ENCODE measurements around the gene ASTN2. TPM values are rescaled to one million over a fixed set of nuclear protein-coding genes. Genes with fewer than 3 reads are reported as not detected.
A peak's percentile ranks its signal among the peaks of the same experiment; 100 is the strongest.

ASTN2 gene
- total RNA-seq, 1 donor from 2014 or later, result 10.0 TPM

DNA sequence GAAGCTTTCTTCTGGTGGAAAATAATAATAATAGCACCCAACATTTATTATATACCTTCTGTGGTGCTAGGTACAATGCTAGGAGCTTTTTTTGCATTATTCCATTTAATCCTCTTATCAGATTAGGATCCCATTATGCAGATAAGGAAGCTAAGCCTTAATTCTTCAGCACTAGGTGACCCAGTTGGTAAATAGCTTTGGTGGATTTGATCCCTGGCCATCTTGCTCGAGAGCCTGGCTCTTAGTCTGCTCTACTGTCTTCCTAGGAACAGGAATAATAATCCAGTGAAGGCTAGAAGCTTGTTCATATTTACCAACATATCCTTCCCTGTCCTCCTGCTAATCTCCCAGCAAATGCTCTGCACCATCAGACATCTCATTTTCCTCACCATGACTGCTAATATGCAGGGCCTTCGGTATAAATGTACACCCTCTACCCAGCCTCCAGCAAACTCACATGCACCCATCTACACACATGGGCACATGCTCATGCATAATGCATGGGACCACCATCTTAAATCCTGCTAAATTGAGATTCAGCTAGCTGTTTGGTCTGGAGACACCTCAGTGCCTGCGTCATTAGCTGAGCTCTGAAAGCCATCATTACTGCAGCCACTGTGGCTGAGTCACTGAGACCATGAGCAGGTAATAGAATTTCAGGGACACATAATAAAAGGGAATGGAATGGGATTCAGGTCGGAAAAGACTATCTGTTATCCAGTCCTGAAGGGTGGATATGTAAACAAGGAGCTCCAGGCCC is 640.3 kb downstream of the ASTN2 start:
- H3K4me1 Mint-ChIP-seq (ENCODE audit: unreplicated experiment), result peaks cover 8% of the 10 kb centered on the region
- no peaks in the 10 kb centered on the region for H3K36me3 Mint-ChIP-seq (ENCODE audit: low read depth, unreplicated experiment)
- TF ChIP-seq, protein P1, sequence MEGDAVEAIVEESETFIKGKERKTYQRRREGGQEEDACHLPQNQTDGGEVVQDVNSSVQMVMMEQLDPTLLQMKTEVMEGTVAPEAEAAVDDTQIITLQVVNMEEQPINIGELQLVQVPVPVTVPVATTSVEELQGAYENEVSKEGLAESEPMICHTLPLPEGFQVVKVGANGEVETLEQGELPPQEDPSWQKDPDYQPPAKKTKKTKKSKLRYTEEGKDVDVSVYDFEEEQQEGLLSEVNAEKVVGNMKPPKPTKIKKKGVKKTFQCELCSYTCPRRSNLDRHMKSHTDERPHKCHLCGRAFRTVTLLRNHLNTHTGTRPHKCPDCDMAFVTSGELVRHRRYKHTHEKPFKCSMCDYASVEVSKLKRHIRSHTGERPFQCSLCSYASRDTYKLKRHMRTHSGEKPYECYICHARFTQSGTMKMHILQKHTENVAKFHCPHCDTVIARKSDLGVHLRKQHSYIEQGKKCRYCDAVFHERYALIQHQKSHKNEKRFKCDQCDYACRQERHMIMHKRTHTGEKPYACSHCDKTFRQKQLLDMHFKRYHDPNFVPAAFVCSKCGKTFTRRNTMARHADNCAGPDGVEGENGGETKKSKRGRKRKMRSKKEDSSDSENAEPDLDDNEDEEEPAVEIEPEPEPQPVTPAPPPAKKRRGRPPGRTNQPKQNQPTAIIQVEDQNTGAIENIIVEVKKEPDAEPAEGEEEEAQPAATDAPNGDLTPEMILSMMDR (IDR thresholded peaks at IDR 0.05; ENCODE audit: unreplicated experiment), result no peak
- no peak overlapping the region for H3K27ac Mint-ChIP-seq (ENCODE audit: unreplicated experiment)
- no peak overlapping the region for H3K4me3 Mint-ChIP-seq (ENCODE audit: unreplicated experiment)
- H3K27me3 Mint-ChIP-seq (ENCODE audit: unreplicated experiment), result no peaks in the 10 kb centered on the region
- DNase-seq (ENCODE audit: low spot score), result no peak
- no peaks in the 10 kb centered on the region for H3K9me3 Mint-ChIP-seq (ENCODE audit: unreplicated experiment)

DNA sequence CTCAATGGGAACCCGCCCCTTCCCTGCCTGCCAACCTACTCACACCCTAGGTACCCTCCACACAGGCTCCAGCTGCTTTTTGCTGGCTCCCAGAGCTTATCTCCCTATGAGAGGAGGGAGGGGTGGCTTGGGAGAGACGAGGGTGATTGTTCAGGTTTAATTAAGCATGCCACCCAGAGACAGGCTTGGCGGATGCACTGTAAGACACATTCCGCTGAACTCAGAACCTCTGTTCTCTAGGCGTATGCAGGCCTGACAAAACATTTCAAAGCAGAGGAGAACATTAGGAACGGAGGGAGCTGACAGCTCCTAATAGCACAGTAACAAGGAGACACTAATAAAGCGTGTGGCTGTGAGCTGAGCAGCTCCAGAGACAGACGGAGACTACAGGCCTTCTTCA is 647.6 kb downstream of the ASTN2 start:
- no peak overlapping the region for H3K4me3 Mint-ChIP-seq (ENCODE audit: unreplicated experiment)
- TF ChIP-seq, protein P1 (IDR thresholded peaks at IDR 0.05; ENCODE audit: unreplicated experiment), result no peak
- DNase-seq (ENCODE audit: low spot score), result no peak
- peaks cover 19% of the 10 kb centered on the region for H3K4me1 Mint-ChIP-seq (ENCODE audit: unreplicated experiment)
- H3K27ac Mint-ChIP-seq (ENCODE audit: unreplicated experiment), result no peak overlapping the region
- no peaks in the 10 kb centered on the region for H3K27me3 Mint-ChIP-seq (ENCODE audit: unreplicated experiment)
- H3K9me3 Mint-ChIP-seq (ENCODE audit: unreplicated experiment), result no peaks in the 10 kb centered on the region
- no peaks in the 10 kb centered on the region for H3K36me3 Mint-ChIP-seq (ENCODE audit: low read depth, unreplicated experiment)

DNA sequence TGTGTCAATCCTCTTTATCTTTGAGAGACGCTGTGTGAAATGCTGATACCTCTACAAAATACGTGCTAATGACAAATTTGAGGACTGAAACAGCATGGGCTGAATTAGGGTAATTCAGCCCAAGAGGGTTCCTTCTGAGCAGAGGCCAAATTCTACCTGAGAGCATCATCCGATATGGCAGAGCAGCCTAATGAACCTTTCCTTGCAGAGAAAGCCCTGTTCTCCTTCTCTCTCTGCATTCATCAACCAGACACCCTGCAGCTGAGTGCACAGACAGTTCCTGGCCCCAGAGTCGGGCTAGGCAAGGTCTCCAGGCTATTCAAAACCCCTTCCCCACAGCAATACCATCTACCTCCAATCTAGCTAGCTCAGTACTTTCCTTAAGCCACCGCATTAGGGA is 649.8 kb downstream of the ASTN2 start:
- Mint-ChIP-seq H3K27me3 (ENCODE audit: unreplicated experiment) (no peaks in the 10 kb centered on the region), H3K4me1 (ENCODE audit: unreplicated experiment) (peaks cover 30% of the 10 kb centered on the region), H3K36me3 (ENCODE audit: low read depth, unreplicated experiment) (no peaks in the 10 kb centered on the region), H3K27ac (ENCODE audit: unreplicated experiment) (no peak overlapping the region), H3K9me3 (ENCODE audit: unreplicated experiment) (no peaks in the 10 kb centered on the region), H3K4me3 (ENCODE audit: unreplicated experiment) (no peak overlapping the region)
- no peak for DNase-seq (ENCODE audit: low spot score)
- TF ChIP-seq, protein P1 (IDR thresholded peaks at IDR 0.05; ENCODE audit: unreplicated experiment), result no peak

DNA sequence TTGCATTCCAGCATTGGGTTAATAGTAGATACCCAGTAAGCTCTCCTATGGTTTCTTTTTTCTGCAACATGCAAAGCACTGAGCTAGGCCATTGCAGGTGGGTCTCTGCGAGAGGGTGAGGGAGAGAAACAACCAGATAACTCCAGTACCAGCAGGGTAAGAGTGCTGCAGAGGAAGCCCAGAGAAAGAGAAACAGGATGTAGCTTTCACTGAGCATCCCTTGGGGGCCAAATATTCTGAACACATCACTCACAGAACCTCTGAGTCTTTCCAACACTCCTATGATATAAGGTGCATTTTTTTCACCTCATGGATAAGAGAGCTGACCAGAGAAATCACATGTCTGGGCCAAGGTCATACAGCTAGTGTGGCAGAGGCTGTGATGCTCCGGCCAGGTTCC is 651.1 kb downstream of the ASTN2 start:
- Mint-ChIP-seq H3K36me3 (ENCODE audit: low read depth, unreplicated experiment) (no peaks in the 10 kb centered on the region), H3K27ac (ENCODE audit: unreplicated experiment) (no peak overlapping the region), H3K4me3 (ENCODE audit: unreplicated experiment) (no peak overlapping the region), H3K9me3 (ENCODE audit: unreplicated experiment) (no peaks in the 10 kb centered on the region), H3K27me3 (ENCODE audit: unreplicated experiment) (no peaks in the 10 kb centered on the region), H3K4me1 (ENCODE audit: unreplicated experiment) (peaks cover 42% of the 10 kb centered on the region)
- TF ChIP-seq, protein P1 (IDR thresholded peaks at IDR 0.05; ENCODE audit: unreplicated experiment), result no peak
- DNase-seq (ENCODE audit: low spot score), result no peak

DNA sequence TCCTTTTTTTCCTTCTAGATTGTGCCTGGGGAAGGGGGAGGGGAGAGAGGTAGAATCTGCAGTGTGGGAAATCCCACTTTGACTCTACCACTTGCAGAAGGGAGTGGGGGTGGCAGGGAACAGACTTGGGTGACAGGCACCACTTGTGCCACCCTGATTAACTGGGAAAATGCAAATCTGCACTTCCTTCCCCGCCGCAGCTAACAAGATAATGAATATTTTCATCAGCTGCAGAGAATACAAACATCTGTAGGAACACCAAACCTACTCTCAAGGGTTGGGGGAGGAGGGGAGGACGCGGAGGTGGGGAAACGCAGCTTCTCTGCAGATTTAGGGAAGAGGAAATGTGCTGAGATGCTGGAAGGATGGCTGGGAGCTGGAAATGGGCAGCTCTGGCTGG is 654.2 kb downstream of the ASTN2 start:
- TF ChIP-seq, protein P1 (IDR thresholded peaks at IDR 0.05; ENCODE audit: unreplicated experiment), result no peak
- H3K27me3 Mint-ChIP-seq (ENCODE audit: unreplicated experiment), result no peaks in the 10 kb centered on the region
- no peak overlapping the region for H3K4me3 Mint-ChIP-seq (ENCODE audit: unreplicated experiment)
- H3K9me3 Mint-ChIP-seq (ENCODE audit: unreplicated experiment), result no peaks in the 10 kb centered on the region
- H3K36me3 Mint-ChIP-seq (ENCODE audit: low read depth, unreplicated experiment), result peaks cover under 1% of the 10 kb centered on the region
- peak overlapping the region; percentile 68 for H3K27ac Mint-ChIP-seq (ENCODE audit: unreplicated experiment)
- peaks cover 64% of the 10 kb centered on the region for H3K4me1 Mint-ChIP-seq (ENCODE audit: unreplicated experiment)
- DNase-seq (ENCODE audit: low spot score), result peak; percentile 28
